Non-pigmented ciliary epithelial cell (primary cell): ENCODE data around the gene ZP3.
"Not testable (repeated sequence)": the region's sequence is repeated elsewhere in the genome, so short reads cannot be mapped to it uniquely, and the experiment has no call there.

Source experiments
- DNase-seq: peaks from one replicate; pipeline ENCODE4 v3.0.0-alpha.2; 2010; ENCODE audit warnings: low read depth

ZP3 gene

GRCh38 chr7:76405738-76406137 is 19.0 kb upstream of the ZP3 start:
- DNase-seq, result no peak

DNA sequence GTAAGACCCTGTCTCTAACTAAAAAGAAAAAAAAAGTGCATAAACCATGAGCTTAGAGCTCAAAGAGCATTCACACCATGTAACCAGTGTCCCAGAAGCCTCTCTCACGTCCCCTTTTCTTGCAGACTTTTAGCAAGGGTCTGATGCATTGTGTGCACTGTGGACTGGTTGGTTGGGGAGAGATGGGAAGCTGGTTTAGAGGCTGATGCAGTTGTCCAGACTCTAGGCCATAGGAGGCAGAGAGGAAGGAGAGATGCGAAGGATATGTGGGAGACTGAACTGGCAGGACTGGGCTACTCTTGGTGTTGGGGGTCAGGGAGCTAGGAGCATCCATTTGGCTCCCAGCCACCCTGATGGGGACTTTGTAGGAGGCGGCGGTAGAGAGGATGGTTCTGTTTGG is 17.0 kb upstream of the ZP3 start:
- DNase-seq, result no peak

DNA sequence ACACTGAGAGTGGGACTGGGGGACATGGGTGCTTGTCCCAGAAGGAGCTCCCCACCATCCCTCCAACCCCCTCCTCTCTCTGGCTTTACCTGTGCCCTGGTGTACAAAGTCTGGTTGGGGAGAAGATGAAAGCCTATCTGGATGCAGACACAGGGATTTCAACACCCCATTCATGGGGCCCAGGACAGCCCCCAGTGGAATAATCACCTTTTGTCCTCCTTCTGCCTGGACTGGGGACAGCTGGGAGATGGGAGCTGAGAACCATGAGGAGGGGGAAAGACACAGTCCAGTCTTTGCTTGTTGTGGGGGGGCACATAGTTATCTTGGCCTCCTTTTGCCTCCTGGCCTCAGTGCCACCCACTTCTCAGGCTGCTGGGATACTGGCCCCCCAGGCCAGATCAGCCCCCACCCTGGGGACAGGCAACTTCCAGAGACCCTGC is 16.6 kb upstream of the ZP3 start:
- no peak for DNase-seq

- DNase-seq, result no peak
These were observed 15.2 kb upstream of the ZP3 start, which contains the start of gene SSC4D for GRCh38 chr7:76409537-76409936. TSS of gene SSC4D (minus strand) at chr7:76409697. CDS start at chr7:76404439, 5,258 bp downstream.

- DNase-seq, result no peak
These were observed 13.1 kb upstream of the ZP3 start for GRCh38 chr7:76411626-76412025.

- DNase-seq, result no peak
These were observed 12.5 kb upstream of the ZP3 start for GRCh38 chr7:76412249-76412648.

DNA sequence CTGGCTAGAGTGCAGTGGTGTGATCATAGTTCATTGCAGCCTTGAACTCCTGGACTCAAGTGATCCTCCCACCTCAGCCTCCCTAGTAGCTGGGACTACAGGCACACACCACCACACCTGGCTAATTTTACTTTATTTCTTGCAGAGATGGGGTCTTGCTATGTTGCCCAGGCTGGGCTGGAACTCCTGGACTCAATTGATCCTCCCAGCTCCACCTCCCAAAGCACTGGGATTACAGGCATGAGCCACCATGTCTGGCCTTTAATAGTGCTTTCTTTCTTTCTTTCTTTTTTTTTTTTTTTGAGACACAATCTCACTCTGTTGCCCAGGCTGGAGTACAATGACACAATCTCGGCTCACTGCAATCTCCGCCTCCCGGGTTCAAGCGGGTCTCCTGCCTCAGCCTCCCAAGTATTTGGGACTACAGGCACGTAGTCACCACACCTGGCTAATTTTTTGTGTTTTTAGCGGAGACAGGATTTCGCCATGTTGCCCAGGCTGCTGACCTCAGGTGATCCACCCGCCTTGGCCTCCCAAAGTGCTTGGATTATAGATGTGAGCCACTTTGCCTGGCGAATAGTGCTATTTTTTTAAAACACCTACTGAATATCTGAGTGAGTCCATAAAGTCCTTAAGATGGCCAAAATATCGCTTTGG is 7.0 kb upstream of the ZP3 start:
- DNase-seq, result not testable (repeated sequence)

DNA sequence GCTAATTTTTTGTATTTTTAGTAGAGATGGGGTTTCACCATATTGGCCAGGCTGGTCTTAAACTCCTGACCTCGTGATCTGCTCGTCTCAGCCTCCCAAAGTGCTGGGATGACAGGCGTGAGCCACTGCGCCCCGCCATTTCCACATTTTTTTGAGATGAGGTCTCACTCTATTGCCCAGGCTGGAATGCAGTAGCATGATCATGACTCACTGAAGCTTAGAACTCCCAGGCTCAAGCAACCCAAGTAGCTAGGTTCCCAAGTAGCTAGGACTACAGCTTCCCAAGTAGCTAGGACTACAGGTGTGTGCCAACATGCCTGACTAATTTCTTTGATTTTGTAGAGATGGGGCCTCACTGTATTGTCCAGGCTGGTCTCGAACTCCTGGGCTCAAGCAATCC is 3.7 kb upstream of the ZP3 start:
- peak; percentile 96 for DNase-seq

DNA sequence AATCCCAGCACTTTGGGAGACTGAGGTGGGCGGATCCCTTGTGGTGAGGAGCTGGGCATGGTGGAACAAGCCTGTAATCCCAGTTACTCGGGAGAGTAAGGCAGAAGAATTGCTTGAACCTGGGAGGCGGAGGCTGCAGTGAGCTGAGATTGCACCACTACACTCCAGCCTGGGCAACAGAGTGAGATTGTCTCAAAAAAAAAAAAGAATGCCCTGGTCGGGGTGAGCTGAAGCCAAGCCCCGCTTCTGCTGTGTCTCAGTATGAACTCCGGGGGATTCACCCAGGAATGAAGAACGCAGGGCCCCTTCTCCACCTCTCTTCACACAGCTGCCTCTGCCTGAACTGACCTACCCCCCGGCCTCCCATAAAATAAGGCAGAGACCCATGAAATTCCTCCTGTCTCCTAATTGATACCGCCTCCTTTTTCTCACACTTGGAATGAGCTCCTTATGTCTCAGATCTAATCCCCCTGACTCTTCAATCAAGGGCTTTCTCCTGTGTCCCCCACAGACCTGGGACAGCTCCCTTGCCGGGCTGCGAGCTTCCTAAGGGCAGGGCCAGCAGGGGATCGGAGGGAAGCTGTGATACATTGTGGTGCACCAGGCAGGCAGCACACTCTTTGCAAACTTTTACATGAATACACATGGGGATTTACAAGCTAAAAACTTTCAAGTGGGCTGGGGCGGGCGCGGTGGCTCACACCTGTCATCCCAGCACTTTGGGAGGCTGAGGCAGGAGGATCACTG is 911 bp upstream of the ZP3 start:
- no peak for DNase-seq

DNA sequence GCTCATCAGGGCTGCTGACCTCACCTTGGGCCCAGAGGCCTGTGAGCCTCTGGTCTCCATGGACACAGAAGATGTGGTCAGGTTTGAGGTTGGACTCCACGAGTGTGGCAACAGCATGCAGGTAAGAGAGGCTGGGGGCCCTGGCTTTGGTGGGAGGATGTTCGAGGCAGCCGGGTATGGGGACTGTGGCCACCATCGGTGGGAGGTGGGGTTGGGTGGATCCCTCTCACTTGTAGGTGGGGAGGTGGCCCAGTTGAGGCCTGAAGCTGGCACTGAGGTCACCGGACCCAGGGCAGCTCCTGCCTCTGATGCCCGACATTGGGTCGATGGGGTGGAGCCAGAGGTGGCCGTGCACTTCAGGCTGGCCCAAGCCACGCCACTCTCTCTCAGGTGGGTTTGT is 406 bp downstream of the ZP3 start:
- no peak for DNase-seq

DNA sequence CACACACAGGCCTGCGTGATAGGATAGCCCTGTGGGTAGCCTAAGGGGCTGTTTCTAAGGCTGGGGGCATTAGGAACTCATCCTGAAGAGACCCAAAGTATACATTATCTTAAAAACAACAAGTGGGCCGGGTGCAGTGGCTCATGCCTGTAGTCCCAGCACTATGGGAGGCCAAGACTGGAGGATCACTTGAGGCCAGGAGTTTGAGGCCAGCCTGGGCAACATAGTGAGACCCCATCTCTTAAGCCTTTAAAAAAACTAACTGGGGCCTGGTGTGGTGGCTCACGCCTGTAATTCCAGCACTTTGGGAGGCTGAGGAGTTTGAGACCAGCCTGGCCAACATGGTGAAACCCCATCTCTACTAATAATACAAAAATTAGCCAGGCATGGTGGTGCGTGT is 808 bp downstream of the ZP3 start:
- not testable (repeated sequence) for DNase-seq

GRCh38 chr7:76426246-76426645 is 1.5 kb downstream of the ZP3 start:
- DNase-seq, result no peak

- no peak for DNase-seq
These were observed 2.9 kb downstream of the ZP3 start for GRCh38 chr7:76427635-76428034.

- DNase-seq, result no peak
These were observed 3.5 kb downstream of the ZP3 start for GRCh38 chr7:76428149-76428823.

GRCh38 chr7:76428868-76429805 is 4.4 kb downstream of the ZP3 start:
- no peak for DNase-seq

DNA sequence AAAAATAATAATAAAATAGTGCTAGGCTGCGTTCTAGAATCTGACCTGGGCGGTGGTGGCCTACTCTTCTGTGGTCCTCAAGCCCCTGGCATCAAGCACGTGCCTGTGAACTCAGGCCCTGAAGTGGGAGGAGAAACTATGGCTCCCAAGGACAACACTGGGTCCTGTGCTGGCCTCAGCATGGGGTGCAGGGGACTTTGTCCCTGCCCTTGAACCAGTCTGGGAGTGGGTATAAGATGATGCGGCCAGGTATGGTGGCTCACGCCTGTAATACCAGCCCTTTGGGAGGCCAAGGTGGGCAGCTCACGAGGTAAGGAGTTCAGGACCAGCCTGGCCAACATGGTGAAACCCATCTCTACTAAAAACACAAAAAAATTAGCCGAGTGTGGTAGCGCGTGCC is 5.5 kb downstream of the ZP3 start:
- no peak for DNase-seq

DNA sequence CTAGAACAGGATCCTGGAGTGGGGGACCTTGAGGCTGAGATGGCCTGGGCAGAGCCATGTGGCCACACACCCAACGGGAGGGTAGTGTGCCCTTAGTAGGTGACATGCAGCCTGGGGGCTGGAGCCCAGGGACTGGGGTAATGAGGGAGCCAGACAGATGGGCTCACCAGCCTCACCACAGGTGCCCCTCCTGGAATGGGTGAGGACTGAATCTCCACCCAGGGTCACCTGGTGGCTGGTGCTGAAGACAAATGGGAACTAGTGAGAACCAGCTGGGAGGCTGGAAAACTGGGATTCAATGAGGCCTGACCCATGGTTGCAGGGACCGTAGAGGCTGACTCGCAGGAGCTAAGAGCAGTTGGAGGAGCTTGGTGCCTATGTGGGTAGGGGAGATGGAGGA is 6.1 kb downstream of the ZP3 start:
- no peak for DNase-seq

DNA sequence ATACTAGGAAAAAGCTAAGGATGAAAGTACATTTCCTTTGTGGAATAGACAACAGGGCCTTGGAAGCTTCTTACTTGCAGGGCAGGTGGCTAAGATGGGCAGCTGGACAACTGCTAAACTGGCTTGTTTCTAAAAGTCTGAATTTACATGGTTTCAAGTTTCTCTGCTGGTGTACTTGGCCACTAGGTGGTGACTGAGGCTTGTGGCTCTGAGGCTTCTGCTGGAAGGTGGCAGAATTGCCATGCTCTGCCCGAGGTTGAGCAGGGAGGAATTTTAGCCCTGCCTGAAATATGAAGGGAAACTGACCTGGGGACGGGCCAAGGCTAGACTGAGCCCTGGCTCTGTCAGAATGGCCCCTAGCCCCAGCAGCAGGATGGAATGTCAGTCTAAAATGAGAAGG is 13.1 kb downstream of the ZP3 start:
- DNase-seq, result peak; percentile 60

GRCh38 chr7:76439120-76439888 is 14.6 kb downstream of the ZP3 start:
- not testable (repeated sequence) for DNase-seq

DNA sequence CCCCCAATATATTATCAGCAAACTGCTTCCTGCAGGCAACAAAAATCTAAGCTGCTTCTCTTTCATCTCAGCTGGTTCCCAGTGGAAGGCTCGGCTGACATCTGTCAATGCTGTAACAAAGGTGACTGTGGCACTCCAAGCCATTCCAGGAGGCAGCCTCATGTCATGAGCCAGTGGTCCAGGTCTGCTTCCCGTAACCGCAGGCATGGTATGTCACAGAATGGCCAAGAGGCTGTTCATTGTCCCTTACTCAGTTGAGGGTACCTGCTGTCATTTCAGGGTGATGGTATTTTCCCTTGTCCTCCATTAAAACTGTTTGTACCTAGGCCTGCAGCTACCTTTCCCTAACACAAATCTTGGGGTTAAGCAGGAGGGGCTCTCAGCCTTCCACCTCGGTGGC is 15.7 kb downstream of the ZP3 start:
- not testable (repeated sequence) for DNase-seq

GRCh38 chr7:76441792-76442191 is 17.0 kb downstream of the ZP3 start:
- not testable (repeated sequence) for DNase-seq
